Activated CD8-positive, alpha-beta memory T cell treated with anti-CD3 and anti-CD28 coated beads, Interleukin-2, amount 50 U/mL, for 1 hour (primary cell): Measurements from ENCODE around the gene TMEM179B.
"Not testable (repeated sequence)": the region's sequence is repeated elsewhere in the genome, so short reads cannot be mapped to it uniquely, and the experiment has no call there.

Experiments used
- DNase-seq: peaks from one replicate; pipeline ENCODE4 v3.0.0-alpha.2; 2020; ENCODE audit errors: extremely low read depth

Gene TMEM179B

GRCh38 chr11:62789576-62789975 lies 2.4 kb downstream of the TMEM179B start:
- no peak for DNase-seq

- DNase-seq, result peak; percentile 62
These were observed 4.4 kb downstream of the TMEM179B start, which contains the start of gene TMEM223 for GRCh38 chr11:62791501-62792201. TMEM223 (minus strand) TSS chr11:62792006; CDS start chr11:62791994, 12 bp downstream.

GRCh38 chr11:62792202-62792575 lies 5.0 kb downstream of the TMEM179B start:
- no peak for DNase-seq

GRCh38 chr11:62794201-62794775 lies 7.1 kb downstream of the TMEM179B start:
- DNase-seq, result no peak

- DNase-seq, result no peak
These were observed 9.1 kb downstream of the TMEM179B start for GRCh38 chr11:62796281-62796680.

- DNase-seq, result no peak
These were observed 12.3 kb downstream of the TMEM179B start for GRCh38 chr11:62799486-62799885.

- no peak for DNase-seq
These were observed 13.9 kb downstream of the TMEM179B start for GRCh38 chr11:62801071-62801470.

- DNase-seq, result no peak
These were observed 17.3 kb downstream of the TMEM179B start for GRCh38 chr11:62804310-62805075.

GRCh38 chr11:62805076-62805892 lies 18.1 kb downstream of the TMEM179B start, which contains the start of gene NXF1:
NXF1 (minus strand) TSS chr11:62805440; CDS start chr11:62805356, 84 bp downstream.
- DNase-seq, result peak; percentile 90

- DNase-seq, result no peak
These were observed 18.8 kb downstream of the TMEM179B start for GRCh38 chr11:62805961-62806441.

- no peak for DNase-seq
These were observed 19.5 kb downstream of the TMEM179B start for GRCh38 chr11:62806611-62807121.

- no peak for DNase-seq
These were observed 23.5 kb downstream of the TMEM179B start for GRCh38 chr11:62810748-62811147.

GRCh38 chr11:62811659-62812058 lies 24.5 kb downstream of the TMEM179B start:
- DNase-seq, result no peak

GRCh38 chr11:62816557-62816956 lies 29.4 kb downstream of the TMEM179B start:
- DNase-seq, result no peak

- no peak for DNase-seq
These were observed 29.9 kb downstream of the TMEM179B start for GRCh38 chr11:62817129-62817528.

GRCh38 chr11:62823677-62824076 lies 36.5 kb downstream of the TMEM179B start:
- no peak for DNase-seq

- not testable (repeated sequence) for DNase-seq
These were observed 40.9 kb downstream of the TMEM179B start for GRCh38 chr11:62828130-62828529.

GRCh38 chr11:62830904-62831519 lies 43.8 kb downstream of the TMEM179B start:
- no peak for DNase-seq

GRCh38 chr11:62831520-62832335 lies 44.5 kb downstream of the TMEM179B start, which contains the start of gene STX5:
STX5 (minus strand) TSS chr11:62832051; CDS start chr11:62831243, 808 bp downstream.
- DNase-seq, result peak; percentile 96
